CD4-positive, alpha-beta T cell treated with Interferon alpha-2 for 1 hour (primary cell): ENCODE measurements around the gene VASP.

ENCODE experiments used
- DNase-seq, 2 donors: peaks; one replicate each; pipeline ENCODE4 v3.0.0-alpha.2; 2020 to 2022

Gene VASP

DNA sequence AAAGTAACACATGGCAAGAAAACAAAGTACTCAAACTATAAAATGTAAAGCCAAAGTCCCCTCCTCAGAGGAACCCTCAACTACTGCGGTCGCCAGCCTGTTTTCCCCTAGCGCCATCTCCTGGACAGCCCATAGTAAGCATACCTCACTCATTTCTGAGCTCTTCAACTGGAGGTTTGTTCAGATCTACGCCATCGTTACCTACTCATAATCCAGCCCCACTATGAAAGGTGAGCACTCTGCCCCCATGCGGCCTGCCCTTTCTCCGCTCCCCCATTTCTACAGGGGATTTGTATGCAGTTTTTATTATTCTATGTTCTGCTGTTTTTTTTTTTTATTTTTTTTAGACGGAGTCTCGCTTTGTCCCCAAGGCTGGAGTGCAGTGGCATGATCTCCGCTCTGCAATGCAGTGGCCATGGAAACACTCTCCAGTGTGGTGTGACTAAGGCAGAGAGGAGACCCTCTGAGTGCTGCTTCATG lies 51.2 kb downstream of the VASP start:
- DNase-seq: peak; percentile 76 to 82

DNA sequence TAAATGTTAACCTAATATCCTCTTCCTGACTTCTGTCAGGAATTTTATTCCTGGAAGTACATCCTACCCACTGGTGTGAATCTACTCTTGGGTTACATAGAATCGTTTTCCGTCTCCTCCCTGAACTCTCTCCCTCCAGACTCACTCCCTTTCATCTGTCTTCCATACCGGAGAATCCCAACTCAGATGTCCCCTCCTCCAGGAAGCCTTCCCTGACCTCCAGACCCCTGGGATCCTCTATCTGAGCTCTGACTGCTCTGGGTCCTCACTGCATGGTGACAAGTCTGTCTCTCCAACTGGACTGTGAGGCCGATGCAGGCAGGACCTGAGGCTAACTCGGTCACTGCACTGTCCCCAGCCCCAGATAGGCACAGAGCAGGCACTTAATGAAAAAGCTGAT lies 52.8 kb downstream of the VASP start:
- no peak for DNase-seq

DNA sequence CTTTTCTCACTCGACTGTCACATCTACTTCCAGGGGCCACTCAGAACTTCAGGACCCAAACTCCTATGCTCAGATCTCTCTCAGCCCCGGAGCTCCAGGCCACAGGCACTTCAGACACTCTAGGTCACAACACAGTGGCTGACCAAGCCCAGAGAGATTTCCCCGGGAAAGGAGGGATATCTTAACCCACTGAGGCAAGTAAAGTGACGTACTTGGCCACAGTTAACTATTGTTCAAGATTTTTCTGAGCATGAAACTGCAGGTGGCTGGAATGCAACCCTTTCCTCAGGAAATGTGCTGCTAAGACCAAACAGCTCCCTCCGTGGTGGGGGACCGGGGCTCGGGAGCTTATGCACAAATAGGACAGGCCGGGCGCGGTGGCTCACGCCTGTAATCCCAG lies 53.4 kb downstream of the VASP start:
- DNase-seq: no peak

GRCh38 chr19:45564131-45564780 lies 57.0 kb downstream of the VASP start:
- DNase-seq: no peak

- DNase-seq: no peak
Measured at GRCh38 chr19:45567609-45568008, 60.3 kb downstream of the VASP start.

DNA sequence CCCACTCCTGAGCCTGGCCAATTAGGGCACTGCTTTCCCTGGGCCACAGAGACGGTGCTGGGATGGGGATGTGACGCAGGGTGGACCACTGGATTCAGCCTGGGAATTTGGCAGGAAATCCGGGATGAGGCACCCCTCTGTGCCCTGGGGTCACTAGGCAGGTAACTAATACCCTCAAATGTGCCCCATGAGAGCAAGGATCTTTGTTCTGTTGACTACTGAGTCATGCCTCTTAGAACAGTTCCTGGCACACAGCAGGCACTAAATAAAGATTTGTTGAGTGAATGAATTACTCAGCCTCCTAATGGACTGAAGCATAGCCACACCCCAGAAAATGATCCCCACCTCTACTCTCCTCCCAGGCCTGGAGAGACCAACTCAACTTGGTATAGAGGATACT lies 61.5 kb downstream of the VASP start:
- no peak for DNase-seq

DNA sequence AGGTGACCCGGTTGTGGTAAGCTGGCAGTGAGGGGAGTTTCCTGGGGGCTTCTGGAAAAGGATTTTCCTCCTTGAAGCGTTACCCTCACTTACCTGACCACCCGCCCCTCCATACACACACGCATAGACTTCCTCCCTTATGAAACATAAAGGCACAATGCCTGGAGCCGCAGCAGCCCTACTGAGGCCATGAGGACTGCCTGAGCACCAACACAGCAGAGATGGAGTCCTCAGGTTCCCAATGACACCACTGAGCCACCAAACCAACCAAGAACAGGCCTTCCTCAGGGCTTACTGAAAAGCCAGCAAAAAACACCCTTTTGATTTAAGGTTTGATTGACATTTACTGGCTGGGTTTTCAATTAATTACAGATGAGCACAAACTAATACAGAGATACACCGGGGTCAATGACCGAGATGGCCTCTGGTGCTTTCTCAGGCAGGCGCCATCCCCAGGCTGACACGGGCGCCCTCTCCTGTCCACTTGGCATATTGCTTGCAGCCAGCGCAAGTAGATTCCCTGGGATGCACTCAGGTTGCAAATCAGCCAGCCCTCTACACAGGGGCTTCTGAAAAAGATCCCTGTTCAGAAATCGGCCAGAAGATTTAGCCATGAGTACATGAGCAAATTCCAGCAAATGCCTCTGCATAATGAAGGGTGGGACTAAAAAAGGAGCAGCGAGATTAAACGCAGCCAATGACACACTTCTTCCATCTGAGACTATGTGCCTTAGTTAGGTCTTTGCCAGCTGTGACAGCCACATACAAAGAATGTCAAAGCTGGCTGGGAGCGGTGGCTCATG lies 62.5 kb downstream of the VASP start:
- DNase-seq: peak; percentile 39 to 61

- no peak for DNase-seq
Measured at GRCh38 chr19:45571457-45572220, 64.4 kb downstream of the VASP start.

DNA sequence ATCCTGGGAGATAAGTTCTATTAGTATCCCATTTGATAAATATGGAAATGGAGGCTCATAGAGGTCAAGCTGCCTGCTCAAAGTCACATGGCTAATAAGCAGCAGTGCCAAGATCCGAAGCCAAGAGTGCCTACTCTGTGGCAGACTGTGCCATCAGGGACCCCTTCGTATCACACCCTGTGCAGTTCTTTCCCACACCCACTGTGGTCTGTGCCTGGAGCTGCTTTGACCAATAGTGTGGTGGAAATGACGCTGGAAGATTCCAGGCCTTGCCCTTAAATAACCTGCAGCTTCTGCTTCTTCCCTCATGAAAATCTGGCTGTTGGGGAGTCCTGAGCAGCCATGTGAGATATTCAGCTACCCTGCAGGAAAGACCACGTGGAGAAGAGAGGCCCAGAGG lies 67.2 kb downstream of the VASP start:
- DNase-seq: no peak

- no peak for DNase-seq
Measured at GRCh38 chr19:45575216-45575615, 67.9 kb downstream of the VASP start.
